Vagina (tissue), 2 donors: ENCODE measurements around the gene RBPJ. TPM values are rescaled to one million over a fixed set of nuclear protein-coding genes. Genes with fewer than 3 reads are reported as not detected.

Experiments used
- DNase-seq, 2 donors: peaks; one replicate each; pipeline ENCODE4 v3.0.0-alpha.2; 2017; ENCODE audit errors: extremely low spot score in 2 of 2
- H3K27ac ChIP-seq: fragments of 200-600 bp; sonication (generic); one replicate; pipeline ENCODE4 v1.5.1; 2019
- H3K27me3 ChIP-seq: fragments of 200-600 bp; sonication (generic); one replicate; pipeline ENCODE4 v1.5.1; 2019
- H3K36me3 ChIP-seq, 2 donors: fragments of 200-600 bp; sonication (generic); one replicate each; pipeline ENCODE4 v1.5.1; 2017 to 2019
- H3K4me1 ChIP-seq: fragments of 200-600 bp; sonication (generic); one replicate; pipeline ENCODE4 v1.5.1; 2019
- H3K4me3 ChIP-seq, 2 donors: fragments of 200-600 bp; sonication (generic); 1 replicate in 1 of 2; 2 replicates in 1 of 2; pipeline ENCODE4 v1.5.1; 2016 to 2019
- H3K9me3 ChIP-seq: fragments of 200-600 bp; sonication (generic); one replicate; pipeline ENCODE4 v1.5.1; 2019
- CTCF ChIP-seq, 3 experiments: fragments of 450-650 bp in 2 of 3; fragments of 200-600 bp in 1 of 3; sonication (generic) in 1 of 3; IDR thresholded peaks; one replicate each; pipeline ENCODE4 v1.5.1; 2017 to 2019; ENCODE audit warnings: antibody characterized with exemption in 3 of 3, mild to moderate bottlenecking in 2 of 3, moderate library complexity in 2 of 3
- POLR2A ChIP-seq, 2 donors: fragments of 450-650 bp; IDR thresholded peaks; one replicate each; pipeline ENCODE4 v1.6.1; 2017; ENCODE audit warnings: antibody characterized with exemption in 2 of 2, mild to moderate bottlenecking in 2 of 2, moderate library complexity in 2 of 2
- POLR2AphosphoS5 ChIP-seq, 2 donors: sonication (generic); formaldehyde crosslinking; IDR thresholded peaks; one replicate each; pipeline ENCODE4 v1.9.0; 2017; ENCODE audit warnings: antibody characterized with exemption in 2 of 2, mild to moderate bottlenecking in 2 of 2, low read depth in 1 of 2; ENCODE audit not compliant: insufficient read depth in 1 of 2
- intact Hi-C: fragments of 100-400 bp; cut with DNase I; formaldehyde crosslinking; loops from one replicate; pipeline ENCODE4 v1.15.1; 2023
- total RNA-seq: library from RNA; depleted of rRNA; stranded (reverse); fragments of >200 nt; gene quantifications from one replicate; pipeline ENCODE4 v1.2.3, GENCODE V29; 2016

The RBPJ gene
- total RNA-seq, 1 donor from 2014 or later: 50.8 TPM

GRCh38 chr4:26410385-26411293 lies 89.8 kb downstream of the RBPJ start:
- TF ChIP-seq CTCF (IDR thresholded peaks at IDR 0.05): peak; percentile 17 to 78 (median 67)
- no peak for TF ChIP-seq POLR2A (IDR thresholded peaks at IDR 0.05)
- Histone ChIP-seq H3K4me3 (no peak overlapping the region), H3K27ac (no peak overlapping the region), H3K9me3 (no peaks in the 10 kb centered on the region), H3K27me3 (no peaks in the 10 kb centered on the region), H3K4me1 (peaks cover 12% of the 10 kb centered on the region), H3K36me3 (peaks cover 0 to 14% of the 10 kb centered on the region in 2 donors)
- intact Hi-C loops: loop anchor here (10.0 kb wide), 1 partner anchor 386 kb away; no protein-coding TSS in a partner anchor
- no peak for DNase-seq

- H3K27ac ChIP-seq: no peak overlapping the region
- intact Hi-C loops: loop anchor here (10.0 kb wide), 1 partner anchor 388 kb away; no protein-coding TSS in a partner anchor
- TF ChIP-seq POLR2A (IDR thresholded peaks at IDR 0.05): no peak
- TF ChIP-seq CTCF (IDR thresholded peaks at IDR 0.05): no peak
- TF ChIP-seq POLR2AphosphoS5 (IDR thresholded peaks at IDR 0.05; ENCODE audit: insufficient read depth in 1 of 2, low read depth in 1 of 2): no peak
- no peaks in the 10 kb centered on the region for H3K27me3 ChIP-seq
- H3K4me1 ChIP-seq: peaks cover 12% of the 10 kb centered on the region
- no peak for DNase-seq
- H3K4me3 ChIP-seq: no peak overlapping the region
- peaks cover 0 to 4% of the 10 kb centered on the region in 2 donors for H3K36me3 ChIP-seq
- no peaks in the 10 kb centered on the region for H3K9me3 ChIP-seq
These were observed 91.9 kb downstream of the RBPJ start for GRCh38 chr4:26412381-26413372.

GRCh38 chr4:26413582-26413981 lies 92.8 kb downstream of the RBPJ start:
- Histone ChIP-seq H3K4me1 (peaks cover 12% of the 10 kb centered on the region), H3K27ac (no peak overlapping the region), H3K27me3 (no peaks in the 10 kb centered on the region), H3K36me3 (peaks cover 0 to 4% of the 10 kb centered on the region in 2 donors), H3K9me3 (no peaks in the 10 kb centered on the region), H3K4me3 (no peak overlapping the region)
- no peak for DNase-seq
- TF ChIP-seq POLR2AphosphoS5 (IDR thresholded peaks at IDR 0.05; ENCODE audit: insufficient read depth in 1 of 2, low read depth in 1 of 2) (no peak), POLR2A (IDR thresholded peaks at IDR 0.05) (no peak), CTCF (IDR thresholded peaks at IDR 0.05) (no peak)
- intact Hi-C loops: loop anchor here (10.0 kb wide), 1 partner anchor 389 kb away; no protein-coding TSS in a partner anchor

- TF ChIP-seq POLR2A (IDR thresholded peaks at IDR 0.05) (no peak), CTCF (IDR thresholded peaks at IDR 0.05) (no peak), POLR2AphosphoS5 (IDR thresholded peaks at IDR 0.05; ENCODE audit: insufficient read depth in 1 of 2, low read depth in 1 of 2) (no peak)
- DNase-seq: no peak
- peaks cover 1% of the 10 kb centered on the region for H3K4me1 ChIP-seq
- intact Hi-C loops: loop anchor here (10.0 kb wide), 1 partner anchor 393 kb away; no protein-coding TSS in a partner anchor
- H3K27me3 ChIP-seq: no peaks in the 10 kb centered on the region
- H3K9me3 ChIP-seq: no peaks in the 10 kb centered on the region
- no peak overlapping the region for H3K4me3 ChIP-seq
- H3K27ac ChIP-seq: no peak overlapping the region
- peaks cover 0 to 9% of the 10 kb centered on the region in 2 donors for H3K36me3 ChIP-seq
These were observed 97.3 kb downstream of the RBPJ start for GRCh38 chr4:26418107-26418506.
